Uterus (tissue), 2 donors: Measurements from ENCODE around the gene FAM78A.

ENCODE experiments used
- CTCF ChIP-seq, 4 experiments: fragments of 200-600 bp in 2 of 4; fragments of 450-650 bp in 2 of 4; sonication (generic) in 2 of 4; IDR thresholded peaks; one replicate each; pipeline ENCODE4 v1.5.1; 2016 to 2019; ENCODE audit warnings: antibody characterized with exemption in 4 of 4, mild to moderate bottlenecking in 2 of 4, moderate library complexity in 1 of 4
- POLR2A ChIP-seq, 2 donors: fragments of 450-650 bp; IDR thresholded peaks; one replicate each; pipeline ENCODE4 v1.6.1; 2016; ENCODE audit warnings: antibody characterized with exemption in 2 of 2, mild to moderate bottlenecking in 1 of 2, moderate library complexity in 1 of 2

- TF ChIP-seq POLR2A (IDR thresholded peaks at IDR 0.05) = no peak
- TF ChIP-seq CTCF (IDR thresholded peaks at IDR 0.05) = no peak
These were observed 5.0 kb upstream of the FAM78A start for GRCh38 chr9:131281119-131281965.
